CD4-positive, CD25-positive, alpha-beta regulatory T cell (primary cell): Measurements from ENCODE around the gene TSPAN9. TPM values are rescaled to one million over a fixed set of nuclear protein-coding genes. Genes with fewer than 3 reads are reported as not detected.

ENCODE experiments used
- ATAC-seq, 2 donors: fragments of 150-1000 bp; cut with Tn5 transposase; one replicate each; pipeline ENCODE4 v1.10.0; 2021; ENCODE audit warnings: low read depth in 2 of 2, moderate number of reproducible peaks in 2 of 2, moderate library complexity in 1 of 2
- DNase-seq, 3 donors: peaks; one replicate each; pipeline versions ENCODE4 v3.0.0 to v3.0.0-alpha.2; 2012 to 2022; ENCODE audit warnings: mixed read lengths in 1 of 3
- H3K27ac ChIP-seq: one replicate; pipeline ENCODE4 v1.7.0; 2013; ENCODE audit warnings: mild to moderate bottlenecking, low read length; ENCODE audit not compliant: insufficient read depth, poor library complexity, severe bottlenecking
- H3K27me3 ChIP-seq: one replicate; pipeline ENCODE4 v1.7.0; 2013; ENCODE audit warnings: low read length; ENCODE audit not compliant: control insufficient read depth, insufficient read depth
- H3K36me3 ChIP-seq: one replicate; pipeline ENCODE4 v1.7.0; 2013; ENCODE audit warnings: mild to moderate bottlenecking, low read length, moderate library complexity; ENCODE audit not compliant: control insufficient read depth, insufficient read depth
- H3K4me1 ChIP-seq: 2 replicates; pipeline ENCODE4 v1.7.0; 2013; ENCODE audit warnings: mild to moderate bottlenecking, low read length; ENCODE audit not compliant: insufficient read depth, control insufficient read depth, poor library complexity, severe bottlenecking
- H3K4me3 ChIP-seq: one replicate; pipeline ENCODE4 v1.7.0; 2013; ENCODE audit warnings: low read depth, mild to moderate bottlenecking, low read length, moderate library complexity
- H3K9me3 ChIP-seq, 2 experiments: 1 replicate in 1 of 2; 2 replicates in 1 of 2; pipeline ENCODE4 v1.7.0; 2013; ENCODE audit warnings: low read length in 2 of 2, mild to moderate bottlenecking in 1 of 2, moderate library complexity in 1 of 2; ENCODE audit not compliant: control insufficient read depth in 2 of 2
- H3K27ac Mint-ChIP-seq, 3 donors: one replicate each; pipeline ENCODE4 v1.8.0; 2020 to 2022; ENCODE audit warnings: mild to moderate bottlenecking in 3 of 3, mixed read lengths in 3 of 3, moderate library complexity in 2 of 3
- H3K27me3 Mint-ChIP-seq: one replicate; pipeline ENCODE4 v1.8.0; 2022; ENCODE audit warnings: mild to moderate bottlenecking, mixed read lengths
- H3K36me3 Mint-ChIP-seq: one replicate; pipeline ENCODE4 v1.8.0; 2020; ENCODE audit warnings: mixed read lengths
- H3K4me1 Mint-ChIP-seq, 4 donors: one replicate each; pipeline ENCODE4 v1.8.0; 2020 to 2022; ENCODE audit warnings: mixed read lengths in 4 of 4, mild to moderate bottlenecking in 1 of 4
- H3K4me3 Mint-ChIP-seq, 4 donors: one replicate each; pipeline ENCODE4 v1.8.0; 2020 to 2022; ENCODE audit warnings: mild to moderate bottlenecking in 4 of 4, mixed read lengths in 4 of 4, moderate library complexity in 3 of 4
- H3K9me3 Mint-ChIP-seq, 7 donors: one replicate each; pipeline ENCODE4 v1.8.0; 2020 to 2022; ENCODE audit warnings: mixed read lengths in 7 of 7, mild to moderate bottlenecking in 3 of 7, moderate library complexity in 2 of 7
- polyA plus RNA-seq, 4 donors: library from polyadenylated mRNA; unstranded; fragments of 300-500 nt; fragmentation: Illumina TruSeq; gene quantifications; one replicate each; pipeline ENCODE4 v1.2.3, GENCODE V29; 2021
- total RNA-seq: library from RNA; stranded (reverse); gene quantifications from one replicate; pipeline ENCODE4 v1.2.3, GENCODE V29; 2022

The TSPAN9 gene
- total and polyA plus RNA-seq, 5 donors from 2014 or later: 0.09 to 1.2 (median 0.30) TPM; not detected in 1

GRCh38 chr12:3190101-3190500 is 112.9 kb downstream of the TSPAN9 start:
- no peak overlapping the region for H3K4me3 ChIP-seq
- no peak for DNase-seq
- H3K4me1 ChIP-seq: no peaks in the 10 kb centered on the region
- no peaks in the 10 kb centered on the region for H3K9me3 Mint-ChIP-seq
- H3K9me3 ChIP-seq: no peaks in the 10 kb centered on the region
- no peak overlapping the region for H3K27ac Mint-ChIP-seq
- no peaks in the 10 kb centered on the region for H3K36me3 Mint-ChIP-seq
- no peak overlapping the region for H3K4me3 Mint-ChIP-seq
- peaks cover 0 to 3% (median 0%) of the 10 kb centered on the region in 4 donors for H3K4me1 Mint-ChIP-seq
- H3K27ac ChIP-seq: no peak overlapping the region
- ATAC-seq: no peak
- no peaks in the 10 kb centered on the region for H3K27me3 ChIP-seq
- no peaks in the 10 kb centered on the region for H3K36me3 ChIP-seq
- peaks cover 6% of the 10 kb centered on the region for H3K27me3 Mint-ChIP-seq

- DNase-seq: no peak
- H3K27ac Mint-ChIP-seq: no peak overlapping the region
- H3K4me1 ChIP-seq: no peaks in the 10 kb centered on the region
- H3K9me3 Mint-ChIP-seq: peaks cover 0 to 2% (median 0%) of the 10 kb centered on the region in 7 donors
- H3K36me3 ChIP-seq: no peaks in the 10 kb centered on the region
- no peak overlapping the region for H3K27ac ChIP-seq
- H3K9me3 ChIP-seq: no peaks in the 10 kb centered on the region
- no peaks in the 10 kb centered on the region for H3K27me3 ChIP-seq
- no peak for ATAC-seq
- no peaks in the 10 kb centered on the region for H3K36me3 Mint-ChIP-seq
- H3K4me3 Mint-ChIP-seq: no peak overlapping the region
- H3K27me3 Mint-ChIP-seq: peaks cover 6% of the 10 kb centered on the region
- peaks cover 0 to 3% (median 0%) of the 10 kb centered on the region in 4 donors for H3K4me1 Mint-ChIP-seq
- no peak overlapping the region for H3K4me3 ChIP-seq
These were observed 114.3 kb downstream of the TSPAN9 start for GRCh38 chr12:3191450-3191849.

- Mint-ChIP-seq H3K27ac (peak overlapping the region in 1 of 3 donors; percentile 4), H3K27me3 (peaks cover 14% of the 10 kb centered on the region), H3K36me3 (no peaks in the 10 kb centered on the region), H3K9me3 (peaks cover 0 to 2% (median 0%) of the 10 kb centered on the region in 7 donors), H3K4me3 (no peak overlapping the region), H3K4me1 (peaks cover 0 to 3% (median 0%) of the 10 kb centered on the region in 4 donors)
- Histone ChIP-seq H3K9me3 (no peaks in the 10 kb centered on the region), H3K4me3 (no peak overlapping the region), H3K27me3 (no peaks in the 10 kb centered on the region), H3K36me3 (no peaks in the 10 kb centered on the region), H3K4me1 (no peaks in the 10 kb centered on the region), H3K27ac (no peak overlapping the region)
- DNase-seq (no peak), ATAC-seq (no peak)
These were observed 115.0 kb downstream of the TSPAN9 start for GRCh38 chr12:3192221-3192620.

- H3K27ac ChIP-seq: no peak overlapping the region
- Mint-ChIP-seq H3K27me3 (peaks cover 14% of the 10 kb centered on the region), H3K4me1 (peaks cover 0 to 3% (median 0%) of the 10 kb centered on the region in 4 donors), H3K4me3 (no peak overlapping the region), H3K27ac (no peak overlapping the region), H3K36me3 (no peaks in the 10 kb centered on the region), H3K9me3 (peaks cover 0 to 2% (median 0%) of the 10 kb centered on the region in 7 donors)
- no peaks in the 10 kb centered on the region for H3K4me1 ChIP-seq
- no peaks in the 10 kb centered on the region for H3K9me3 ChIP-seq
- DNase-seq (no peak), ATAC-seq (no peak)
- H3K36me3 ChIP-seq: no peaks in the 10 kb centered on the region
- no peaks in the 10 kb centered on the region for H3K27me3 ChIP-seq
- H3K4me3 ChIP-seq: no peak overlapping the region
These were observed 116.0 kb downstream of the TSPAN9 start for GRCh38 chr12:3193131-3193530.

GRCh38 chr12:3193755-3194154 is 116.6 kb downstream of the TSPAN9 start:
- no peak for ATAC-seq
- H3K27me3 ChIP-seq: no peaks in the 10 kb centered on the region
- Mint-ChIP-seq H3K27ac (no peak overlapping the region), H3K36me3 (no peaks in the 10 kb centered on the region), H3K4me3 (no peak overlapping the region), H3K4me1 (peaks cover 0 to 3% (median 0%) of the 10 kb centered on the region in 4 donors), H3K27me3 (peaks cover 14% of the 10 kb centered on the region), H3K9me3 (peaks cover 0 to 2% (median 0%) of the 10 kb centered on the region in 7 donors)
- no peak overlapping the region for H3K27ac ChIP-seq
- no peaks in the 10 kb centered on the region for H3K36me3 ChIP-seq
- H3K9me3 ChIP-seq: no peaks in the 10 kb centered on the region
- no peaks in the 10 kb centered on the region for H3K4me1 ChIP-seq
- H3K4me3 ChIP-seq: no peak overlapping the region
- DNase-seq: no peak

GRCh38 chr12:3195337-3195736 is 118.2 kb downstream of the TSPAN9 start:
- Mint-ChIP-seq H3K4me3 (no peak overlapping the region), H3K36me3 (no peaks in the 10 kb centered on the region), H3K9me3 (peaks cover 0 to 2% (median 0%) of the 10 kb centered on the region in 7 donors), H3K27me3 (peaks cover 21% of the 10 kb centered on the region), H3K27ac (no peak overlapping the region), H3K4me1 (peaks cover 0 to 5% (median 0%) of the 10 kb centered on the region in 4 donors)
- Histone ChIP-seq H3K9me3 (no peaks in the 10 kb centered on the region), H3K27ac (no peak overlapping the region), H3K27me3 (no peaks in the 10 kb centered on the region), H3K36me3 (no peaks in the 10 kb centered on the region), H3K4me3 (no peak overlapping the region), H3K4me1 (no peaks in the 10 kb centered on the region)
- ATAC-seq (no peak), DNase-seq (no peak)

GRCh38 chr12:3195859-3196483 is 118.8 kb downstream of the TSPAN9 start:
- H3K4me1 Mint-ChIP-seq: peaks cover 0 to 5% (median 0%) of the 10 kb centered on the region in 4 donors
- no peak overlapping the region for H3K4me3 ChIP-seq
- H3K36me3 ChIP-seq: no peaks in the 10 kb centered on the region
- no peak overlapping the region for H3K27ac ChIP-seq
- ATAC-seq (no peak), DNase-seq (no peak)
- no peak overlapping the region for H3K4me3 Mint-ChIP-seq
- H3K9me3 Mint-ChIP-seq: peaks cover 0 to 2% (median 0%) of the 10 kb centered on the region in 7 donors
- no peaks in the 10 kb centered on the region for H3K9me3 ChIP-seq
- no peaks in the 10 kb centered on the region for H3K27me3 ChIP-seq
- H3K27me3 Mint-ChIP-seq: peaks cover 21% of the 10 kb centered on the region
- H3K36me3 Mint-ChIP-seq: no peaks in the 10 kb centered on the region
- no peak overlapping the region for H3K27ac Mint-ChIP-seq
- no peaks in the 10 kb centered on the region for H3K4me1 ChIP-seq

- no peaks in the 10 kb centered on the region for H3K4me1 ChIP-seq
- no peaks in the 10 kb centered on the region for H3K9me3 ChIP-seq
- no peak for DNase-seq
- peaks cover 0 to 9% (median 0%) of the 10 kb centered on the region in 4 donors for H3K4me1 Mint-ChIP-seq
- no peak overlapping the region for H3K4me3 ChIP-seq
- no peak for ATAC-seq
- peaks cover 0 to 2% (median 0%) of the 10 kb centered on the region in 7 donors for H3K9me3 Mint-ChIP-seq
- H3K27me3 Mint-ChIP-seq: peaks cover 26% of the 10 kb centered on the region
- H3K4me3 Mint-ChIP-seq: no peak overlapping the region
- no peak overlapping the region for H3K27ac Mint-ChIP-seq
- H3K36me3 ChIP-seq: no peaks in the 10 kb centered on the region
- no peak overlapping the region for H3K27ac ChIP-seq
- no peaks in the 10 kb centered on the region for H3K36me3 Mint-ChIP-seq
- no peaks in the 10 kb centered on the region for H3K27me3 ChIP-seq
These were observed 119.3 kb downstream of the TSPAN9 start for GRCh38 chr12:3196488-3196887.
